ENCODE results near the gene NDUFS2.

The NDUFS2 gene

DNA sequence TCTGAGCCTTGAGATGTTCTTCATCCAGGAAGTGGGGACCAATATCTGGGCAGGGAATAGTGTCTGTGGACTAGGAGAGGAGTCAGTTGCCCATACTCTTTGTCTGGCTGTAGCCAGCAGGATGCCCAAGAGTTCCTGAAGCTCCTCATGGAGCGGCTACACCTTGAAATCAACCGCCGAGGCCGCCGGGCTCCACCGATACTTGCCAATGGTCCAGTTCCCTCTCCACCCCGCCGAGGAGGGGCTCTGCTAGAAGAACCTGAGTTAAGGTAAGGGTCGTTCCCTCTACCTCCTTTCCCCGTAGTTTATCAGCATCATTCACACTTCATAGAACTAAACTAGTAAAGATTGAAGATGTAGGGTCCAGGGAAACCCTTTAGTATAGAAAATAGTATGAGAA lies 39.4 kb upstream of the NDUFS2 start:
- H3K36me3 ChIP-seq, result peaks cover 0 to 48% (median 15%) of the 10 kb centered on the region in 3 donors
- intact Hi-C loops (cut with DNase I; ENCODE audit: low total_unique reads), result no loop called here
- peaks cover 0 to 51% (median 40%) of the 10 kb centered on the region in 4 donors for H3K4me1 ChIP-seq

GRCh38 chr1:161163793-161164192 lies 38.4 kb upstream of the NDUFS2 start:
- DNase-seq, result no peak
- intact Hi-C loops (cut with DNase I; ENCODE audit: low total_unique reads), result no loop called here
- peaks cover 0 to 49% (median 40%) of the 10 kb centered on the region in 4 donors for H3K4me1 ChIP-seq

More for the DNA sequence above, 39.4 kb upstream of the NDUFS2 start:
- no peaks in the 10 kb centered on the region for H3K27me3 ChIP-seq
- TF ChIP-seq, protein P1, sequence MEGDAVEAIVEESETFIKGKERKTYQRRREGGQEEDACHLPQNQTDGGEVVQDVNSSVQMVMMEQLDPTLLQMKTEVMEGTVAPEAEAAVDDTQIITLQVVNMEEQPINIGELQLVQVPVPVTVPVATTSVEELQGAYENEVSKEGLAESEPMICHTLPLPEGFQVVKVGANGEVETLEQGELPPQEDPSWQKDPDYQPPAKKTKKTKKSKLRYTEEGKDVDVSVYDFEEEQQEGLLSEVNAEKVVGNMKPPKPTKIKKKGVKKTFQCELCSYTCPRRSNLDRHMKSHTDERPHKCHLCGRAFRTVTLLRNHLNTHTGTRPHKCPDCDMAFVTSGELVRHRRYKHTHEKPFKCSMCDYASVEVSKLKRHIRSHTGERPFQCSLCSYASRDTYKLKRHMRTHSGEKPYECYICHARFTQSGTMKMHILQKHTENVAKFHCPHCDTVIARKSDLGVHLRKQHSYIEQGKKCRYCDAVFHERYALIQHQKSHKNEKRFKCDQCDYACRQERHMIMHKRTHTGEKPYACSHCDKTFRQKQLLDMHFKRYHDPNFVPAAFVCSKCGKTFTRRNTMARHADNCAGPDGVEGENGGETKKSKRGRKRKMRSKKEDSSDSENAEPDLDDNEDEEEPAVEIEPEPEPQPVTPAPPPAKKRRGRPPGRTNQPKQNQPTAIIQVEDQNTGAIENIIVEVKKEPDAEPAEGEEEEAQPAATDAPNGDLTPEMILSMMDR (IDR thresholded peaks at IDR 0.05), result no peak
- no peak overlapping the region for H3K4me3 ChIP-seq
- no peak overlapping the region for H3K27ac ChIP-seq
- peak in 1 of 2 donors; percentile 60 for DNase-seq
- H3K9me3 ChIP-seq, result no peaks in the 10 kb centered on the region

GRCh38 chr1:161164901-161165610 lies 37.1 kb upstream of the NDUFS2 start:
- intact Hi-C loops (cut with DNase I; ENCODE audit: low total_unique reads), result no loop called here
- peaks cover 0 to 42% (median 36%) of the 10 kb centered on the region in 4 donors for H3K4me1 ChIP-seq
- H3K4me3 ChIP-seq, result peak overlapping the region; percentile 75 to 82
- H3K27me3 ChIP-seq, result no peaks in the 10 kb centered on the region
- H3K36me3 ChIP-seq, result peaks cover 0 to 57% (median 23%) of the 10 kb centered on the region in 3 donors
- DNase-seq, result no peak
- no peaks in the 10 kb centered on the region for H3K9me3 ChIP-seq
- TF ChIP-seq, protein P1 (IDR thresholded peaks at IDR 0.05), result no peak
- H3K27ac ChIP-seq, result peak overlapping the region; percentile 93 to 95

More at GRCh38 chr1:161163793-161164192, 38.4 kb upstream of the NDUFS2 start:
- Histone ChIP-seq H3K9me3 (no peaks in the 10 kb centered on the region), H3K4me3 (no peak overlapping the region), H3K27ac (no peak overlapping the region), H3K36me3 (peaks cover 0 to 45% (median 15%) of the 10 kb centered on the region in 3 donors), H3K27me3 (no peaks in the 10 kb centered on the region)
- TF ChIP-seq, protein P1 (IDR thresholded peaks at IDR 0.05), result no peak

GRCh38 chr1:161165742-161166668 lies 36.2 kb upstream of the NDUFS2 start, which contains the start of gene PPOX:
PPOX (plus strand) TSS chr1:161166426; CDS start chr1:161166848, 422 bp downstream.
- TF ChIP-seq, protein P1 (IDR thresholded peaks at IDR 0.05), result peak; percentile 24 to 29
- Histone ChIP-seq H3K9me3 (no peaks in the 10 kb centered on the region), H3K27ac (peak within 1 kb of the TSS; percentile 93 to 95), H3K4me3 (peak within 1 kb of the TSS; percentile 75 to 82), H3K36me3 (peaks cover 0 to 67% (median 28%) of the 10 kb centered on the region in 3 donors), H3K27me3 (no peaks in the 10 kb centered on the region), H3K4me1 (peaks cover 0 to 33% (median 27%) of the 10 kb centered on the region in 4 donors)
- peak; percentile 98 to 99 for DNase-seq
- intact Hi-C loops (cut with DNase I; ENCODE audit: low total_unique reads), result no loop called here

DNA sequence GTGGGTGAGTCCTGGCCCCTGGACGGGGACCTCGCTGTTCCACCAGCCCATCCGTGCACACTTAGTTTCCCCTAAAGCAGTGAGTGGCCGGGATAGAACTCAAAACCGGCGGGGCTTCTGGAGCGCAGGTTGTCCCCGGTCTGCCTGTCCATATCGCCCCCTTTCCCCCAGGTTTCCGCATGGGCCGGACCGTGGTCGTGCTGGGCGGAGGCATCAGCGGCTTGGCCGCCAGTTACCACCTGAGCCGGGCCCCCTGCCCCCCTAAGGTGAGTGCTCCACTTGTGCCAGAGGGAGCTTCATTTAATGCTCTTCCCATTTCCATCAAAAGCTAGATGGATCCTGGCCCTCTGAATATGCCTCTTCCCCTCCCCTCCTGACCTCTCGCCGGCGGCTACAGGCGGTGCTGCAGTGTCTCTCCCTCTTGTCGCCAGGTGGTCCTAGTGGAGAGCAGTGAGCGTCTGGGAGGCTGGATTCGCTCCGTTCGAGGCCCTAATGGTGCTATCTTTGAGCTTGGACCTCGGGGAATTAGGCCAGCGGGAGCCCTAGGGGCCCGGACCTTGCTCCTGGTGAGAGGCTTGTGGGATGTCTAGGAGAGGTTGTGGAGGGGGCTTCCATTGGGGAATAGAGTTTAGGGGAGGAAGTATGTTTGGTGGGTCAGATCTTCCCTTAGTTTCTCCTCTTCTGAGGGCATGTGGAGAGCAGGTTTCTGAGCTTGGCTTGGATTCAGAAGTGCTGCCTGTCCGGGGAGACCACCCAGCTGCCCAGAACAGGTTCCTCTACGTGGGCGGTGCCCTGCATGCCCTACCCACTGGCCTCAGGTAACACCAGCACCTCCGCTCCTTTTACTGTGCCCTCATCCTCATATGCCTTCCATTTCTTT lies 35.3 kb upstream of the NDUFS2 start:
- intact Hi-C loops (cut with DNase I; ENCODE audit: low total_unique reads), result no loop called here
- DNase-seq, result no peak
- Histone ChIP-seq H3K27ac (peak overlapping the region; percentile 93 to 95), H3K9me3 (no peaks in the 10 kb centered on the region), H3K4me1 (peaks cover 0 to 31% (median 19%) of the 10 kb centered on the region in 4 donors), H3K36me3 (peaks cover 8 to 68% (median 34%) of the 10 kb centered on the region in 3 donors), H3K4me3 (peak overlapping the region; percentile 75 to 82), H3K27me3 (no peaks in the 10 kb centered on the region)
- TF ChIP-seq, protein P1 (IDR thresholded peaks at IDR 0.05), result no peak
